Muscle of back (tissue), 11 donors: ENCODE results near the gene ACVRL1. TPM values are rescaled to one million over a fixed set of nuclear protein-coding genes. Genes with fewer than 3 reads are reported as not detected.

Experiments used
- DNase-seq, 3 donors: peaks; one replicate each; pipeline versions ENCODE4 v3.0.0 to v3.0.0-alpha.2; 2013
- polyA plus RNA-seq, 10 donors: library from polyadenylated mRNA; unstranded; fragments of 120-200 nt; gene quantifications; one replicate each; pipeline ENCODE4 v1.2.1, GENCODE V29; 2013; ENCODE audit not compliant: insufficient read length in 10 of 10

ACVRL1 gene
- polyA plus RNA-seq, 10 donors = 36.1 to 61.3 (median 43.6) TPM

DNA sequence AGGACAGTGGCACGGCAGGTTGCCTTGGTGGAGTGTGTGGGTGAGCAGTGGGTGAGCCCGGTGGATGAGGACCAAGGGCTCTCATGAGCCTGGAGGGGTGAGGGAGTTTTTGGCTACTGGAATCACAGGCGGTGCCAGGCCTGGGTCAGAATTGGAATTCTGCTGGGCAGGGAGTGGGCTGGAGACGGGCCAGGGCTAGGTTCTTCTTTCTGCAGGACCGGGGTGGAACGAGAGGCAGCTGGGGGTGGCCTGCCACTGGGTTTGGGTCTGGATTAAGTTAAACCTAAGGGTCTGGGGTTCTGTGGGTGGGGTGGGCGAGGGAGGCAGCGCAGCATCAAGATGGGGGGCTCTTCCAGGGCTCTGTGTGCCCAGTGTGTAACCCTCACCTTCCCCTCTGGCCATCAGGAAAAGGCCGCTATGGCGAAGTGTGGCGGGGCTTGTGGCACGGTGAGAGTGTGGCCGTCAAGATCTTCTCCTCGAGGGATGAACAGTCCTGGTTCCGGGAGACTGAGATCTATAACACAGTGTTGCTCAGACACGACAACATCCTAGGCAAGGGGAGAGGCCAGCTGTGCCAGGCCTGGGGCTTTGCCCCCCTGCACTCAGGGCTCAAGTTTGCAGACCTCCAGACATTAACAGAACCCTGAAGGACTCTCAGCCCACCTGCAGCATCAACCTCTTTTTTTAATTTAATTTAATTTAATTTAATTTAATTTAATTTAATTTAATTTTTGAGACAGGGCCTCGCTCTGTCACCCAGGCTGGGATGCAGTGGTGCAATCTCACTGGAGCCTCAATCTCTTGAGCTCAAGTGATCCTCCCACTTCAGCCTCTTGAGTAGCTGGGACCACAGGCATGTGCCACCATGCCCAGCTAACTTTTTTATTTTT is 7.0 kb downstream of the ACVRL1 start:
- DNase-seq = no peak

DNA sequence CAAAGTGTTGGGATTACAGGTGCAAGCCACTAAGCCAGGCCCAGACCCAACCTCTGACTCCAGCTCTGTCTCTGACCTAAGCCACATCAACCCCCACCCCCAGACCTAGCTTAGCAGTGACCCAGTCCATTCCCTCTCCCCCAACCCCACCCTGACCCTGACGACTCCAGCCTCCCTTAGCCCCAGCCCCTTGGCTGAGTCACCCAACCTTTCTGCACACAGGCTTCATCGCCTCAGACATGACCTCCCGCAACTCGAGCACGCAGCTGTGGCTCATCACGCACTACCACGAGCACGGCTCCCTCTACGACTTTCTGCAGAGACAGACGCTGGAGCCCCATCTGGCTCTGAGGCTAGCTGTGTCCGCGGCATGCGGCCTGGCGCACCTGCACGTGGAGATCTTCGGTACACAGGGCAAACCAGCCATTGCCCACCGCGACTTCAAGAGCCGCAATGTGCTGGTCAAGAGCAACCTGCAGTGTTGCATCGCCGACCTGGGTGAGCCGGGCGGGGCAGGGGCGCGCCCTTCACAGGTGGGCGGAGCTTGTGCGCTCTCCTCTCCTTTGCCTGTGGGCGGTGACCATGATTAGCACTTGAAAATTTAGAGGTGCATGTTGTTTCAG is 7.8 kb downstream of the ACVRL1 start:
- DNase-seq = no peak

DNA sequence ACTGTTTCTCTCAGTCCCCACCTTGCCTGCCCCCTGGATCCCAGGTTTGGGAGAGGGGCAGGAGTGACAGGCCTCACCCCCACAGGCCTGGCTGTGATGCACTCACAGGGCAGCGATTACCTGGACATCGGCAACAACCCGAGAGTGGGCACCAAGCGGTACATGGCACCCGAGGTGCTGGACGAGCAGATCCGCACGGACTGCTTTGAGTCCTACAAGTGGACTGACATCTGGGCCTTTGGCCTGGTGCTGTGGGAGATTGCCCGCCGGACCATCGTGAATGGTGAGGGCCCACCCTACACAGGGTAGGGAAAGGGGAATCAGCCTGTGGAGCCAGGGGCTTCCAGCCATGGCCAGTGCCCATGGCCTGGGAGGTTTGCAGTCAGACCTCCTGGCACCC is 8.6 kb downstream of the ACVRL1 start:
- DNase-seq = no peak

DNA sequence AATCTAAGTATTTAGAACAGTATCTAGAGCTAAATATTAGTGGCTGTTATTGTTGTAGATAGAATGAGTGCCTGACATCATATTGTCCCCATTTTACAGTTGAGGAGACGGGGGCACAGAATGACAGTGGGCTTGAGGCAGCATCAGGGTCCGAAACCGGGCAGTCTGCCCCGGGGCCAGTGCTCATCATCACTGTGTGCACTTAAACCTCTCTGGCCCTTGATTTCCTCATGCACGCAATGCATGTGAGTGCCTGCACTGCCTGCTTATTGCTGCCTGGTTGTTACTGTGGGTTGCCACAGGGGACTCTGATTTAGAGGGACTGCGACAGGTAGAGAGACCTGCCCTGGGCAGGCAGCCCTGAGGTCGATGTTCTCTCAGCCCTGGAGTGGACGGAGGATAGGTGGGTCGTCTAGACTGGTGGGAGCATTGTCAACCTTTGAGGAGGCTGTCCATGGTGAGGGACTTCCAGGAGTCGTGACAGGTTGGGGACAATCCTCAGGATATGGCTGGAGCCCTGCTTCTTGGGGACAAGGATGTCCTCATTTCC is 9.8 kb downstream of the ACVRL1 start:
- no peak for DNase-seq

DNA sequence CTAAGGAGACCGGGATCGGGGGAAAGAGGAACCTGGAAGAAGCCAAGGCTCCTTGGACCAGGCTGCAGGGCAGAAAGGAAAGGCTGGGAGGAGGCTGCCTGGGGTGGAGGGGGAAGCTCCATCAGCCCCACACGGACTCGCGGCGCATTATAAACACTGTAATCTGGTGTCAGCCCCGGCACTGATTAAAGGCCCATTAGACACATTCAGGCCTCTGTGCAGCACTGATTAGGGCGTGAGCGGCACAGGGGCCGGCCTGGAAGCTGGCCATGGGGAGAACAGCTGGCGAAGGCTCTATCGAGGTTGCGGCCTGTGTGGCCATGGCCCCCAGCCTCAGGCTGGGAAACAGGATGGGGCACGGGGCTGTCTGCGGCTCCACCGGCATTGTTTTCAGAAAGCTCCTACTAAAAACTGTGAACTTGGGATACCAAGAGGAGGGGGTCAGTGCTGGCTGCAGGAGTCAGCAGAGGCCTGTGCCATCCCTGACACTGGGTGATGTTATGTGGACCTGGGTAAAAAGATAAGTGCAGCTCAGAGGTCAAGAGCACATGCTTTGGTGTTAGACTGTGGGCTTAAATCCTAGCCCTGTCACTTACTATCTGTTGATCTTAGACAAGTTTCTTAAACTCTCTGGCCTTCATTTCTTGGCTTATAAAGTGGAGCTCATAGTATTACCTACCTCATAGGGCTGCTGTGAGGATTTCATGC is 10.6 kb downstream of the ACVRL1 start:
- DNase-seq = peak in 1 of 3 donors; percentile 43

DNA sequence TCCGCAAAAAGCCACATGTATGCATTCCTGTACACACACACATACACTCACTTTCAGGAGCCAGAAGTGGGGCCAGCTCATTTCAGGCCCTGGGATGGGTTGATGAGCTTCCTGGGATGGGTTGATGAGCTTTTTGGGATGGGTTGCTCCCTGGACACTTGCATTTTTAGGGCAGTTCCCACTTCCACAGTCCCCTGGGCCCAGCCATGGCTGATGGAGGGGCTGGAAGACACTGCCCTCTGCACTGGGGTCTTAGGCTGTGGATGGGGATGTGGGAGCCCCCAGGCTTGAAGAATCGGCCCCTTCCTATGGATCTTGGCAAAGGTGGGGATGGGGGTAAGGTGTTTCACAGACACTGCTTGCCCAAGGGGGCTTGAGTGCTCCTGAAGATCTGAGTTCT is 12.7 kb downstream of the ACVRL1 start:
- no peak for DNase-seq

DNA sequence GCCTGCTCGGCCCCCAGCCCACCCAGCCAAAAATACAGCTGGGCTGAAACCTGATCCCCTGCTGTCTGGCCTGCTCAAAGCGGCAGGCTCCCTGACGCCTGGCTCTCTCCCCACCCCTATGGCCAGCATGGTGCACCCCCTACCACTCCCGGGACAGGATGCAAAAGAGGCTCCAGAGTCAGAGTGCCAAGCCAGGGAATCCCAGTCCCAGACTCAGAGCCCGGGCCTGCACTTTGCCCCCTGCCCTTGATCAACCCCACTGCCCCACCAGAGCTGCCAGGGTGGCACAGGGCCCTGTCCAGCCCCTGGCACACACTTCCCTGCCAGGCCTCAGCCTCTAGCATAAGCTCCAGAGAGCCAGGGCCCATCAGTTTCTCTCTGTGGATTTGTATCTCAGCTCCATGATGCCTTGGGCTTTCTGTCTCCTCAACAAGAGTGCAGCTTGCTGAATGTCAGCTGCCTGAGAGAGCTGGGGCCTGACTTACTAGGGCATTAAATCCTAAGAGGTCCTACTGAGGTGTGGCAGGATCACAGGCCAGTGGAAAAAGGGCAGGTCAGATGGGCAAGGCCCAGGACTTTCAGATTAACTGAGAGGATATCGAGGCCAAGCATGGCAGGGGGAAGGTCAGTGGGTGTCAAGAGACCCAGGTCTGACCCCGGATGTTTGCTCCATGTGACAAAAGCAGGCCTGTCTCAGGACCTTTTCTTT is 13.9 kb downstream of the ACVRL1 start:
- DNase-seq = peak; percentile 57 to 72 (median 60)

DNA sequence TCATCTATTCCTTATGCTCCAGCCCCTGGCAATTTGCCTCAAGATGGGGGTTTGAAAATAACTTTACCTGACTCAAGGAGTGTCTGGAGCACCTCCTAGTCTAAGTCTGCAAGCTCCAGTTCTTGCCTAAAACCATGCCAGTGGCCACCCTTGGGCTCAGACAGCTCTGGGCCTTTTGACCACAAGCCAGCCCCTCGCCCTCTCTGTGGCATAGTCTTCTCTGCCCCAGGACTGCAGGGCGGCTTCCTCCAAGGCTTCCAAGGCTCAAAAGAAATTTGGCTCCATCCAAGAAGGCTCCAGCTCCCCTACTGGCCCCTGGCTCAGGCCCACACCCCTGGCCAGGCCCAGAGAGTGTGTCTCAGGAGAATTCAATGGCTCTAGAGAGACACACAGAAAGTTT is 14.8 kb downstream of the ACVRL1 start:
- no peak for DNase-seq

DNA sequence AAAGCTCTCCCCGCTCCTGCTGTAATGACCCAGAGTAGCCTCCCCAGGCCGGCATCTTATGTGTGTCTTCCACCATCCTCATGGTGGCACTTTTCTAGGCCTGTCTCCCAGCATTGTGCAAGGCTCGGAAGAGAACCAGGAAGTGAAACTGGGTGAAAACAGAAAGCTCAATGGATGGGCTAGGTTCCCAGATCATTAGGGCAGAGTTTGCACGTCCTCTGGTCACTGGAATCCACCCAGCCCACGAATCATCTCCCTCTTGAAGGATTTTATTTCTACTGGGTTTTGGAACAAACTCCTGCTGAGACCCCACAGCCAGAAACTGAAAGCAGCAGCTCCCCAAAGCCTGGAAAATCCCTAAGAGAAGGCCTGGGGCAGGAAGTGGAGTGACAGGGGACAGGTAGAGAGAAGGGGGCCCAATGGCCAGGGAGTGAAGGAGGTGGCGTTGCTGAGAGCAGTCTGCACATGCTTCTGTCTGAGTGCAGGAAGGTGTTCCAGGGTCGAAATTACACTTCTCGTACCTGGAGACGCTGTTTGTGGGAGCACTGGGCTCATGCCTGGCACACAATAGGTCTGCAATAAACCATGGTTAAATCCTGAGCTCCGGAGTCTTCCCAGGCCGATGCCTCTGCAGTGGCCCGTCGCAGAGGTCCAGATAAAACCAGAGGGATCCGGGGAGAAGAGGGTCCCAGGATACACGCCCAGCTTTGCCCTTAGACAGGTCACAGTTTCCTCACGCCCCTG is 15.6 kb downstream of the ACVRL1 start:
- DNase-seq = peak; percentile 46 to 82 (median 62)

DNA sequence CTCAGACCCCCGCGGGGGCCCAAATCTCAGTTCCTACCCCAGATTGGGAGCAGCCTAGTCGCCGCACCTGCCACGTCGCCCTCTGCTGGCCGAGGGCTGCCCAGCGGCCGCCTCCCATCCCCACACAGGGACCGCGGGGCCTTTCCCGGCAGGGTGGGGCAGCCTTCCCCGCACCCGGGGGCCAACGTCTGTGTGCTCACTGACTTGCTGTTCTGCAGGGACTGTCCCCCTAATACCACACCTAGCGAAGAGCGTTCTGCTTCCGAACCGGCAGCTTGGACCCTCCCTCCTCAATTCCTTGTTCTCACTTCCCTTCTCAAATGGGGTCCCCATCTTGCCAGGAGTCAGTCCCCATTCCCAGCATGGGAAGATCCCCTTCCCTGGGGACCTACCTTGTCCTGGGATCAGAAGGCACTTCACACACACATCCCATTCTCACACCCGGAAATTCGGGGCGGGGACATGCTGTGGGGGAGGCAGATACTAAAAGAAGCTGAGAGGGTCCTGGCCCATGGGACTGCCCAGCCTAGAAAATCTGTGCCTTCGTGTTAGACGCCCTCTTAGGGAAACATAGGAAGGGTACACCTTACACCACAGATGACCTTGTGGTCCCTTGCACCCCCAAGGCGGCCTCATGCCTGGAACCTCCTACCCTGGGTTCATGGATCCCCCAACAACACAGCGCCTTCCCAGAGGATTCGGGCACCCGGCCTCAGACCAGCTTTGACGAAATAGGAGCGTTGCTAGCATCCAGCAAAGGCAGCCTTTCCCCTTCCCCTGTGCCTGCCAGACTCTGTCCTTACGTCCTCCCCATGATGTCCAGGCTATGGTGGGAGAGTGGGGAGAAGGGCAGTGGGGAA is 16.4 kb downstream of the ACVRL1 start:
- DNase-seq = peak in 2 of 3 donors; percentile 63 to 78

DNA sequence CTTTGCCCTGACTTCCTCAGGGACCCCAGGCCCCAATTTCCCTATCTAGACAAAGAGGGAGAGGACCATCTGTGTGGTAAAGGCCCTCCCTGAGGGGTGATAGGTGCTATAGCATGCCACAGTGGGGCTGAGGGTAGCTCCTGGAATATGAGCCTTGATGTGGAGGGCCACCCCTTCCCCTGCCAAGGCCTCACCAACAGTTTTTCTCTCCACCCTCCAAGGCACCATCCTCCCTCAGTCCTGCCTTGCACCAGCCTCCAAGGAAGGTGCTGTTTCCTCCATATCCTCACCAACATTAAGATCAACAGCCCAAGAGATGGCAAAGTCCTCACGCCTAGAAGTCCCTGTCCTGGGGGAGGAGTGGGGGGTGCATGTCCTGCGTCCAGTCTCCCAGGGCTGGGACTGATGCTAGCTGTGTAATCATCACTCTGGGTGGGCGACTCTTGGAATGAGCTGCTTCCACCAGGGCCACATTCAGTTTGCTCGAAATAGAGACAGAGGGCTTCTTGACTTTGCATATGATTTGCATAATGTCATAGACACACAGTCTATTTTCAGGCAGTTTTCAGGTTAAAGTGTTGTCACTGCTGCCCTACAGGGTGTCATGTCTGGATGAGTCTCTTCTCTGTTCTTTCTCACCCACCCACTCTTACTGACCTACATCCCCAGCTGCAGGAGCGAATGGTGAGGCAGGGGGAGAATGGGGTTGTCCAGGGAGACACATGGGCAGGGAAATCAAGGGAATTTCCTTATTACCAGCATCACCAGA is 17.4 kb downstream of the ACVRL1 start:
- peak in 1 of 3 donors; percentile 30 for DNase-seq

DNA sequence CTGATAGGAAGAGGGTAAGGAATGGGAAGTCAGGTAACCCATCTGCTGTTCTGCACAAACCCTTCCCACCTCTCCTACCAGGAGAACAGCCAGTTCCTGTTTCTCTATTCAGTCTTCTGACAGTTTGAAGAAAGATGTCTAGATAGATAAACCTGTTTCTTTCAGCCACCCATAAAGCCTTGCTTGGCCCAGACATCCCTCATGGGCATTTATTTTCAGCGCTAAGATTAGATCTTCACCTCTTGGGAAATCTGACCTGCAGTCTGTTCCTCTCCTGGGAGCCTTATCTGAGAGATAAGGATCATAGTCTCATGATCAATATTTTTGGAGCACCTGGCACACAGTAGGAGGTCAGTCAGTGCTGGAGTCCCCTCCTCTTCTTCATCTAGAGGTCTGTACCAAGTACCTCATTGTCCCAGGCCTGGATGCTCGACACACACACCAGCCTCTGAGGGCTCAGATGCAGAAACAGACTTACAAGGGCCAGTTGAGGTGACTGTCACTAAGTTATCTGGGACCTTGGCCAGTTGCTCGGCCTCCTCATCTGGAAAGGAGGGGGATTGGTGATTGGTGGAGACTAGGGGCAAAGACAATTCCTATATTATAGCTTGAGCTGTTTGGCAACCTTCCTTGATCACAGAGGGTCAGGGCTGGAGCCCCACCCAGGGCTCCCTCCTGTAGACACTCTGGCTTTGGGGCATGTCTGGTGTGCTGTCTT is 18.2 kb downstream of the ACVRL1 start:
- no peak for DNase-seq

DNA sequence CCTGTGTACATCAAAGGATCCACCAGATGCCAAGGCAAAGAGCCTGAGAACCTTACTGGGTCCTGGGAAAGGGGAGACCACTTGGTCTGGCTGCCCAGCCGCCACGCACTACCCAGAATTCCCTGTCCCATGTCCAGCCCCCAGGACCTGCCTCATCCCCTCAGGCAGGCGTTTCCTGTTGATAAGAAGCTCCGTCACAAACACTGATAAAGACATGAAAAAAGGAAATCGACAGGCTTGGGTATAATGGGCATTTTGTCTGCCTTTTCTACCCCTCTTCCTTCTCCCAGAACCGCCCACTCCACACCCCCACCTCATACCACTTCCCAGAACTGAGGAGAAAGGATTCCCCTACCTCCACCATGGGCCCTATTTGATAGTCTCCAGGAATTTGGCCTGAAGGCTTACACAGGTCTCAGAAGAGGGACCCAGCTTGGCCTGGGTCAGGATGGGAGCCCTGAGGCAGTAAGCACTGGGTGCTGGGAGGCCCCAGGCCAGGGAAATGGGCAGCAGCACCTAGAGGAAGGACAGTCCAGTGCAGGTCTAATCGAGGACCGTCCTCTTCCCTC is 18.8 kb downstream of the ACVRL1 start:
- no peak for DNase-seq

DNA sequence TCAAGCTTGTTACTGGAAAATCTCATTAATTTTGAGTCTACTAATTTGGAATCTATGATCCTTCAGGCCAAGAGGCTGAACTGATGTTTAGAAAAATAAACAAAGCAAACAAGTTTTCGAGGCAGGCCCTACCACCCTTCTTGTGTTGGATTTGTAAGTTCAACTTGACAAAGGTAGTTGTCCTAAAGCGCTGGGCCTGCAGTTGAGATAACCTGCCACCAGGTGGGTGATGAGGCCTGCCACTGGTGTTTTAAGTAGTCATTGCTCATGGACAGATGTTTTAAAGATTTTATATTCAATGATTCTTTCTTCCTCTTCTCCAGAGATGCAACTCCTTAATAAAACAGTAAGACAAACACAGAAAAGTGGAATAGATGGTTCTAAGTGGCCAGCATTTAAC is 19.4 kb downstream of the ACVRL1 start:
- no peak for DNase-seq

DNA sequence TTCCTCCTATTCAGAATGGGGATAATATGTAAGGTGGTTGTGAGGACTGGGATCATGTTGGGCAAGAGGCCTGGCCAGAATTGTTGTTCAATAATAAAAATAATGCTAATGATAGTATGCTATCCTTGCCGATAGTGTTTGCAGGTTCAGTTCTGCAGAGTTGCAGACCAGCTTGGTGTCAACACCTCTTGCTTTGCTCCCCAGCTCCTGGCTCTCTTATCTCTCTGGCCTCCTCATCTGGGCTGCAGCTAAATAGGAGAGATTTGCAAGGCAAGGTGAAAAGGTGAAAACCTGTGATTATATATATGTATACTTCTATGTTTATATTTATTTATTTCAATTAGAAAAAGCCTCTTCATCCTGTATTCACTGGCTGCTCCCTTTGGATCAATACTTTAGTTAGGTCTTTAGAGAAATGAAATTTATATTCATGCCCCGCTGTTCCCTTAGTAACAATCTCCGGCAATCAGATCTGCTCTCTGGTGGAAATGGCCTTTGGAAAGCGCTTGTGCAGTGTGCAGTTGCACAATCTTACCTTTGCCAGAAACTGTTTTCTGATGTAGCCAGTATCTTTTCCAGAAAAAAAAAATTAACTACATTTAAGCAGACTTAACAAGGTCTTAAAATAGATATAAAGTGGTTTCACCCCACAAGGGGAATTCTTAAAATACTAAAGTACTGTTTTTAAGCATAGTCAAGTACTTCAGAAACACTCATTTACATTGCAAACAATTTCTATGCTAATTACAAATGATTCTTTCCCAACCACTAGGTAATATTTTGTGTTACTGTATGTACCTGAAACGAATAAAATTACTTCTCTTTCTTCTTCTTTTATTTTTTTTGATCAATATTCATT is 25.1 kb downstream of the ACVRL1 start:
- DNase-seq = no peak

DNA sequence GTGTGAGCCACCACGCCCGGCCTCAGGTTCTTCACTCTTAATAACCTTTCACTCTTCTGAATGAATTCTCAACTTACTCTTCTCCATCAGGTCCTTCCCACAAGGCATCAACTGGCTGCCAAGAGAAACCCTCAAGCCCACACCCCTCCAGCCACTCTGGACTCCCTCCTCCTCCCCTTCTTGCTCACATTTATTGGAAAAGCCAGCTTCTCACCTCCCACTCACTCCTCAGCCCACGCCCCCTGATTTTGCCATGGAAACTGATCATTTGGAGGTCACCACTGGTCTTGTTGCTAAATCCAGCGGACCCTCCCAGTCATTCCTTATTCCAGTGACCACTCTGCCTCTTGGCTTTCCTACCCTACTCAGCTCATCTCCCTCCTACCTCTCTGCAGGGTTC is 26.8 kb downstream of the ACVRL1 start:
- no peak for DNase-seq

DNA sequence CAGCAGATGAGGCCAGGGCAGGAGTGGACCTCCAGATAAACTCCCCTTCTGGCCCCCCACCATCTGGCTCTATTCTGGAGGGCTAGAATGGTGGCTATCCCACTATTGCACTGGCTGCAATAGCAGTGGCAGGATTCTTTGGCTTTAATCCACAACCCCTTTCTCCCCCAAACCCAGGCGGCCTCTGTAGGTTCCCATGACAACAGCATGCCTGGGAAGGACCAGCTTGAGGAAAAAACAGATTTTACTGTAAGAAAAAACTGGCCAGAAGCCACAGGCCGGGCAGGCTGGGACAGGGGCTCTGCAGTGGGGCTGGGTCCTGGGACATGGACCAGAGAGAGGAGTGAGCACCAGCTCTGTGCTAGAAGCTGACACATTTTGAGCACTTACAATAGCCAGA is 30.6 kb downstream of the ACVRL1 start:
- DNase-seq = no peak
